ENCODE measurements around the gene TAF11. TPM values are rescaled to one million over a fixed set of nuclear protein-coding genes. Genes with fewer than 3 reads are reported as not detected.
"Not testable (repeated sequence)": the region's sequence is repeated elsewhere in the genome, so short reads cannot be mapped to it uniquely, and the experiment has no call there.

Gene TAF11
- polyA plus RNA-seq (2014; cell fraction: cytosol; rRNA removed): 82.0 and 85.9 TPM in 2 replicates
- polyA plus RNA-seq (2014; cell fraction: nucleus; rRNA removed): 52.8 and 57.6 TPM in 2 replicates

DNA sequence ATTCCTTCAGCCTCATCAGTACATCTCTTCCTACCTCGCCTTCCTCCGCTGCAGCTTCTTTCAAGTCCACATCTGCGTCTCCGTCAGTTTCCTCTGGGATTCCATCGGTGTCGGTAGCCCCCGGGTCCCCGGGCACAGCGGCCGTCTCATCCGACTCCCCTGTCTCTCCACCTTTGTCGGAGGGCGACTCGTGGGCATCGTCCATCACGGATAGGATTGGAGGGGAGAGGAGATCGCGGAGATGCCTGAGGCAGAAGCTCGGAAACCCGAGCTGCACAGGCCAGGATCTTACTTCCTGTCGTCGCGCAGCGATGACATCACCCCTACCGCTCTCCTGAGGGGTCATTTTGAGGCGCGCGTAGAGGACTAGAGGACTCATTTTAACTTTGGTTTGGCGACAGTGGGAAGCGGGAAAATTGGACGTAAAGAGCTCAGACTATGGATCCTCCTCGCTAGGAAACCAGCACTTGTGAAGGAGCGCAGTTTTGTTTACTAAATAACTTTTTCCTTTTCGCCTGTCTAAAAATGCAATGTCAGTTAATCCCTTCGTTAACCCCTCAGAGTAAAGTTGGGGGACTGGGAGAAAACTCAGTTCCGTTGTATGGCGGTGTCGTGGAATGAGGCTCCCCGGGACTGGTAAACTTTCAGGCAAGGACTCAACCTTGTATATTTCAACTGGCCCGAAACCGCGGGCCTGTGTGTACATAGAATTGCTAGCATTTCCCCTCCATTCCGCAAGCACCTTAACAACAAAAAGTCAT lies at the start of gene TAF11:
Gene TAF11, minus strand, starts transcription at position 290 of the 761 bp plus-strand sequence. Its CDS starts 85 bp downstream, at position 205.
- peak; percentile 92 for DNase-seq (ENCODE audit: low spot score)

DNA sequence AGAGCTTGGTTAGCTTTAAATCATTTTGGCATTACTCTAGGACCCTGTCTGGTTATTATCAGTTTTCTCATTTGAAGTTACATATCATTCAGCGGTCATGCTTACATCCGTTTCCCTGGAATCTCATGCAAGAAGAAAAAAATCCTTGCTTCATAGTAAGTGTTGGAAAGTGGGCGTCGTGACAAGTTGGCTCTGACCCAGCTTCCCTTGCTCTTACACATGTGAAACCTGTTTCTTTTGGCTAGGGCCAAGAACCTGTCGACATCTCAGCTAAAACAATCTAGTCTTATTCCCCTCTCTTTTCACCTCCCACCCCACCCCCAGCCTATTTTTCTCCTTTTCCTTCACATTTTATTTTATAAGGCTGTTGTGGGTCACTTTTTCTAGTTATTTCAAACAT lies 46.7 kb upstream of the TAF11 start:
- DNase-seq (ENCODE audit: low spot score): no peak

DNA sequence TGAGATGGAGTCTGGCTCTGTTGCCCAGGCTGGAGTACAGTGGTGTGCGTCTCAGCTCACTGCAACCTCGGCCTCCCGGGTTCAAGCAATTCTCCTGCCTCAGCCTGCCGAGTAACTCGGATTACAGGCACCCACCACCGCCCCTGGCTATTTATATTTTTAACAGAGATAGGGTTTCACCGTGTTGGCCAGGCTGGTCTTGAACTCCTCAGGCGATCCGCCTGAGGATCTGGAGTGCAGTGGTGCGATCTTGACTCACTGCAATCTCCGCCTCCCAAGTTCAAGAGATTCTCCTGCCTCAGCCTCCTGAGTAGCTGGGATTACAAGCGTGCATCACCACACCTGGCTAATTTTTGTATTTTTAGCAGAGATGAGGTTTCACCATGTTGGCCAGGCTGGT lies 44.4 kb upstream of the TAF11 start:
- not testable (repeated sequence) for DNase-seq (ENCODE audit: low spot score)

GRCh38 chr6:34930221-34930620 lies 42.4 kb upstream of the TAF11 start:
- no peak for DNase-seq (ENCODE audit: low spot score)

DNA sequence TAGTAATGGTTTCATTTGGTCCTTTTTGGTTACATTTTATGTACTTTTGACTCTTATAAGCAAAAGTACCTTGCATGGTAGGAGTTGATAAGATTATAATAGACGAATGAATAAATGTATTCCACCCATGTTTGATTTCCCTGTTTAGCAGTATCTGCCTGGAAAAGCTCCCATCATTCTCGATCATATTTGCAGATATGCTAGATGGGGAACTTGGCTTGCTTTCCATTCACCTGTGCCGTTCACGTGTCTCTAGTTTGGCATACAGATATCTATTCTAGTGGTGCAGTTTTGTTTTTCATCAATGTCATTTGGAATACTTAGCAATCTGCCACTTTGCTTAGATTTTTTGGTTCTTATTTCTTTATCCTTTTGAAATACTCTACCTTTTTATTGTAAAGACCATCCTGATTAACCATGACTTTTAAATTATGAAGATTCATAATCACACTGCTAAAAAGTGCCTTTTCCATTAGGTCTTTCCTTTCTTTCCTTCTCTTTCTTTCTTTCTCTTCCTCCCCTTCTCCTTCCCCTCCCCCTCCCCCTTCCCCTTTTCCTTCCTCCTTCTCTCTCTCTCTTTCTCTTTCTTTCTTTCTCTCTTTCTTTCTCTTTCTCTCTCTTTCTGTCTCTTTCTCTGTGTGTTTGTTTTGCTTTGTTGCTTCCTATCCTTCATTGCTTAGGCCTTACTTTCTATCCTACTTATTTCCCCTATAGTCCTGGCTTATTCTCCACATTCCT lies 41.6 kb upstream of the TAF11 start:
- no peak for DNase-seq (ENCODE audit: low spot score)

- DNase-seq (ENCODE audit: low spot score): no peak
These were observed 40.9 kb upstream of the TAF11 start for GRCh38 chr6:34928695-34929094.

DNA sequence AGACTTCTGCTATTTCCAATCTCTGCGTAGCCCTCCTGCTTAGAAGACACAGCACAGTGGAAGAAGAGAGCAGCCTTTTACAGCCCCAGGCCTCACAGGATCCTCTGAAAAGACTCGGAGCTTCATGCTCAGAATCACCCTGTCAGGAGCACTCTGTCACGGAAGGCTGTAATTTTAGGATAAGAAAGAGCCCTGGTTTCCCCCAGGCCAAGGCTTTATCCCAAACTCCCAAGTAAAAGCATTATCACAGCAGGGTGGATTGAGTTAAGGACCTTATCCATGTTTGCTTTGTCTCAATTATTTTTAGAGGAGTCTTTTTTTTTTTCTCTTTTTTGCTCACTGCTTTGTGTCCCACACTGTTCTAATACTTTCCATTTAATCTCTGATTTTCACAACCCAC lies 40.4 kb upstream of the TAF11 start:
- no peak for DNase-seq (ENCODE audit: low spot score)

- DNase-seq (ENCODE audit: low spot score): no peak
These were observed 38.8 kb upstream of the TAF11 start for GRCh38 chr6:34926655-34927054.

DNA sequence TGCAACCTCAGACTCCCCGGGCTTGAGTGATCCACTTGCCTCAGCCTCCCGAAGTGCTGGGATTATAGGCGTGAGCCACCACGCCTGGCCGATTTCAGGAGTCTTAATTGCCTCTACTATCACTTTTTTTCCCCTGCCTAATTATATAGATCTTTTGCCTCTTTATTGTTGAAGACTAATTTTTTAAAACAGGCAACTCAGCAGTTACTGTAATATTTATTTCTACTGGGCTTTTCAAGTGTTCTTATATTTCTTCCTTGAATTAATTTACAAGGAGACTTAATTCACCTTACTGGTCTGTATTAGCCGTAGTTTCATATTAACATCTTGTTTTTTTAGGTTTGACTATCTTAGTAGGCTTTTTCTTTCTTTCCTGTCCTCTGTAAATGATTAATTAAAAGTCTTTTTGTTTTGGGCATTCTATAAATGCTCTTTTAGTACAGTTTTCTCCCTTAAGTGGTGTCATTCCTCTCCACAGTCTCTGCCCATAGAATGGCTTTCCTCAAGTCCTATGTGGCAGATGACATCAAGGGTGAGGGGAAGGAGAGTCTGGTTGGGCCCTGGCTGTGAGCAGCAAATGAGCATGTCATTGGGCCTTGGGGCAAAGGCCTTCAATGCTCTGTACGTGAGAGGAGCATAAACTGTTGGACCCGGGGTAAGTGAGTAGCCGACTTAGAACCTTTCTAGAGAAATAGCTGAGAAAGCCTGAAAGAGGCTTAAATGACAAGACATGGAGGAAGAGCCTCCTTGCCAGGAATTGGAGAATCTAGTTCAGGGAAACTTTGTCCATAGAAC lies 37.2 kb upstream of the TAF11 start:
- DNase-seq (ENCODE audit: low spot score): no peak

GRCh38 chr6:34922177-34922663 lies 34.4 kb upstream of the TAF11 start:
- DNase-seq (ENCODE audit: low spot score): no peak

DNA sequence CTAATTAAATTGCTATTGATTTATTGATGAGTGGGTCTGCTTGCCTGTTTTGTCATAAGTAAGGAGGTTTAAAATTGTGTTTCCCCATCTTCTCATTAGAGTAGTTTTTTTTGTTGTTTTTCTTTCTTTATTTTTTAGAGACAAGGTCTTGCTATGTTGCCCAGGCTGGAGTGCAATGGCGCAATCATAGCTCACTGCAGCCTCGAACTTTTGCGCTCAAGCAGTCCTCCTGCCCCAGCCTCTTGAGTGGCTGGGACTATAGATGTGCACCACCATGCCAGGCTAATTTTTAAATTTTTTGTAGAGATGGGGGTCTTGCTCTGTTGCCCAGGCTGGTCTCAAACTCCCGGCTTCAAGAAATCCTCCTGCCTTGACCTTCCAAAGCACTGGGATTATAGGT lies 32.3 kb upstream of the TAF11 start:
- no peak for DNase-seq (ENCODE audit: low spot score)

- no peak for DNase-seq (ENCODE audit: low spot score)
These were observed 31.8 kb upstream of the TAF11 start for GRCh38 chr6:34919651-34920050.

DNA sequence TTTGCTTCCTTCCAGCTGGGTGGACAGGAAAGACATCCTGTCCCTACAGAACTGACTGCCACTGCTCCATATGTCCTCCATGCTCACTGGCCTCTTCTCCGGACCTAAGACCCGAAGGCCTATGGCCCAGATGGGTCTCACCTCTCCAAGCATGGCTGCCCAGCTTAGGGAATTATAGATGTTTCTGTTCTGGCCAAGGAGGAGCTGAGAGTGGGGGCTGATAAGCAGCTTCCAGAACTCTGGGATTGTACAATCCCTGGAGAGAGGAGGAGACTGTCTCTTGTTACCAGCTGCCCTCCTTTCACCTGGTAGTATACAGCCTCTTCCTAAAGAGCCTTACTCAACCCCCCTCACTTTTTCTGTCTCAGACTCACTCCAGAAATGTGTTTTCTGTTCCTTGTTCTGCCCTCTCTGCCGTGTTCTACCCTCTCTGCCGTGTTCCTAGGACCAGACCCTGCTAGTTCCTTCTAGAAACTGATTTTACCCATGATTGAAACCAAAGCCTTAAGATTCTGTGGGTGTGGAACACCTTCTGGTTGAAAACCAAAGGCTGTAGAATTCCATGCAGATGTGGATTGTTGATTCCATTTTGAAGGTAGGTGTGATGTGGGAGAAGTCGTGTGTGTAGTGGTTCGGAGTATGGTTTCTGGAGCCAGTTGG lies 29.9 kb upstream of the TAF11 start:
- no peak for DNase-seq (ENCODE audit: low spot score)

DNA sequence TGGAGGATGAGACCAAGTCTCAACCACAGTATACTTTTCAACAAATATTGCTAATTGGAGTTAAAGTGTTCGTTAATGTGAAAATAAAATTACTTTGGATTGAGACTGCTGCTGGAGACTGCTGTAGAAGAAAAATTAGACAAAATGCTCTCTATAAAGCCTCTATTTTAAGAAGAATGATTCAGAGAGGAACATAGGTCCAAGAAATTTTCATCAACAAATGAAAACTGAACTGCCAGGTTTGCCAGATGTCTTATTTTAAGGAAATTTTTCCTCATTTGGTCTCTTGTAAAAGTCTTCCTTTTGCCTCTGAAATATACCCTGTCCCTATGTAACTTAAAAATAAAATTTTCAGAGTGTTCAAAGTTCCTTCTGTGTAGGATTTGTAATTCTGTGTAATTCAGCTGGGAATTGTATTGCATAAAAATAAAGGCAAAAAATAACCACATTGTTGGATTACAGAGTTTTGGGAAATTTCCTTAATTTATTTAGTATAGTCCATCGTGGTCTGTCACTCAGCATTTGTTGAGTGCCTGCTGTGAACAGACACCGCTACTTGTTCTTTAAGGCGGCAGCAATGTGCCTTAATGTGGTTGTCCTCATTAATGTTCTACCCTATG lies 28.6 kb upstream of the TAF11 start:
- DNase-seq (ENCODE audit: low spot score): no peak

DNA sequence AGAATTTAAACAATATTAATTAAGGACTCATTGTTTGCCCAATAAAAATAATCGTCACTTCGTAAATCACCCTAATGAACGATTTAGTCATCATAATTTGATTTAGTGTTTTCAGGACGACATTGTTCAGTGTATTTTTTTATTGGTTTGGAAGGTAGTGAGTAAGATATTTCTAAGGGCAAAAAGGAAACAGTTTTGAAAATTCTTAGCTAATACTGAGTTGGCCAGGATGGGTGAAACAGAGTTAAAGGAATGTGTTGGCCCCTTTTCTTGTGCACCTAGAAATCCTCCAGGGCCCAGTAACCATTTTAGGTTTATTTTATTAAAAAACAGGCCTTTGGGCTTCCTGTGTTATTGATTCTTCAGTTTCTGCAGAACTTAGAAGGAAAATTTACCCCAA lies 26.5 kb upstream of the TAF11 start:
- no peak for DNase-seq (ENCODE audit: low spot score)

DNA sequence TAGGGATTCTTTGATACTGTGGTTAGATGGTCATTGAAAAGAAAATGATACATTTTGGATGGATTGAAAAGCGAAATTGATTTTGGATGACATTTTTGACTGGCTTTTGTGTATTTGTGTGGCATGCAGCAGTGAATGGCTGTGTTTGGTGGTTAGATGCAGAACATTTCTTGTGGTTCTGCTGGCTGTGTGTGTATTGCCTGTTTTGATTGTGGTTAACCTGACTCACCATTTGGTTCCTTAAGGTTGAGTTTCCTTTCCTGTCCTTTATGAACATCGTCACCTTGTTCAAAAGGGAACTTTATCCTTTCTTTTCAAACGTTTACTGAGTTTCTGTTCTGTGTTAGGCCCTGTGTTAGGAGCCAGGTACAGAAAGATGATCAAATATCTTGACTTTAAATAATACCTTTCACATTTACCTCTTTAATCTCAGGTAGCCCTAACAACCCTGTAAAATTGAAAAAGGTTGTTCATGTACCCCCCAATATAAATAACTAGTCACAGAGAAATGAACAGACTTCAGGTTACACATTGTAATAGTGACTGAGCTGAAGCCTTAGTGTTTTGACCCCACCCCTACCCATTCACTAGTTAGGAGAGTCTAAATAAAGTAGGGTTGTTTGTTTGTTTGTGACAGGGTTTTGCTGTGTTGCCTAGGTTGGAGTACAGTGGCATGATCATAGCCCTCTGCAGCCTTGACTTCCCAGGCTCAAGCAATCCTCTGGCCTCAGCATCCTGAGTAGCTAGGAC lies 25.0 kb upstream of the TAF11 start:
- DNase-seq (ENCODE audit: low spot score): no peak

GRCh38 chr6:34911822-34912221 lies 24.0 kb upstream of the TAF11 start:
- DNase-seq (ENCODE audit: low spot score): no peak

DNA sequence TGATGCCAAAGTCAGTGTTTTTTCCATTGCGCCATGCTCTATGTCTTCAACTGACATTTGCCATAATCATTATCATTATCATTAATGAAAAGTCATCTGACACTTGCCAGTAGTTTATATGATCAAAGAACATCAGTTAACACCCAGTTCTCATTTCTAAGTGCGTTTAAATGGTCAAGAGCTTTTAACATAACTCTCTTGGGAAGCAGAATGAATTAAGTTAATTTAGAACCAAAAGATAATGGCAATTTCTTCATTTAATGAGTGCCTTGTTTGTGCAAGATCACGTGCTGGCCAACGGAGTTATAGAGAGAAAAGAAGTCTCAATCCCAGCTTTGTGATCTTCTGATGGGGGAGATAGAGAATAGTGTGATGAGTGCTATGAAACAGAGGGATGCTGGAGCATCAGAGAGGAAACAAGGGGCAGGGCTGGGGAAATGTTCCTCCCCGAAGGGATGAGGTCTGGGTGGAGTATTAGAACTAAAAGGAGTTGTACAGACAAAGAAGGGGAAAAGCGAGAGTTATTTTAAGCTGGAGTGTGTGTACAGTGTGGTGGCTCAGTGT lies 21.6 kb upstream of the TAF11 start:
- DNase-seq (ENCODE audit: low spot score): no peak

DNA sequence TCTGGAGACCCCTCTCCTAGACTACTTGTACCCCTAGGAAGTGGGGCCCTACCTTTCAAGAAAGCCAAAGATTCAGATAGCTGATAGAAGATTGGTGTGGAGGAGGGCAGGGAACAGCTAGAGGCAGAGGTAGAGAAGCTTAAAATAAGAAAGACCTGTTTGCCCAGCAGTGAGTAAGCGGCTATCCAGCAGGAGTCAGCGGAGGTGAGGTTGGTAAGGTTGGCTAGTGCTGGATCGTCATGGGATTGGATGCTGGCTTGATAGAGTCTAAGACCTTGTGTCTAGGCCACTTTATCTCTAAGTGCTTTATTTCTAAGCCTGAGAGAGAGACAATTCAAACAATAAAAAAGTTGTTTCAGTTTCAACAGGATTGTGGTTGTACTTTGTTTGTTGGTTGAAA lies 20.4 kb upstream of the TAF11 start:
- DNase-seq (ENCODE audit: low spot score): no peak

DNA sequence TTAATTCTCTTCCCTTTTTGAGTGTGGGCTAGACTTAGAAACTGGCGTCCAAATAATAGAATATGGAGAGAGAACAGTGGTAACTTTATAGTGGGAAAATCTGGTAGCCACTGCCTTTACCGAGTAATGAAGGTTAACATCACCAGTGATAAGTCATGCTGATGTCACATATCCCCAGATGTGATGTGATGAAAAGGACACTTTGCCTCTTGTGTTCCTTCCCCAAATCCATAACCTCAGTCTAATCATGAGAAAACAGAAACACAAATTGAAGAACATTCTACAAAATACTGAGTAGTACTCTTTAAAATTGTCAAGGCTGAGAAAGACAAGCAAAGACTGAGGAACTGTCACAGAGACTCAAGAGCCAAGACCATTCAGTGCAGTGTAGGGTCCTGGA lies 19.0 kb upstream of the TAF11 start:
- DNase-seq (ENCODE audit: low spot score): no peak

Measured in SK-N-DZ (cell line).